Stimulated activated CD8-positive, alpha-beta memory T cell treated with anti-CD3 and anti-CD28 coated beads, Interleukin-4, amount 100 ng/mL, for 4 hours (primary cell): ENCODE data around the gene GATA2.

Experiments used
- DNase-seq, 2 donors: peaks; one replicate each; pipeline ENCODE4 v3.0.0-alpha.2; 2020; ENCODE audit warnings: low read depth in 2 of 2, low spot score in 1 of 2

The GATA2 gene

GRCh38 chr3:128502712-128503111 lies 9.7 kb upstream of the GATA2 start:
- no peak for DNase-seq

- no peak for DNase-seq
Measured at GRCh38 chr3:128501431-128501830, 8.4 kb upstream of the GATA2 start.

- DNase-seq: no peak
Measured at GRCh38 chr3:128500556-128500955, 7.6 kb upstream of the GATA2 start.

- DNase-seq: no peak
Measured at GRCh38 chr3:128499724-128500275, 6.8 kb upstream of the GATA2 start.

GRCh38 chr3:128498901-128499530 lies 6.0 kb upstream of the GATA2 start:
- DNase-seq: no peak

GRCh38 chr3:128498127-128498626 lies 5.2 kb upstream of the GATA2 start:
- no peak for DNase-seq

- peak; percentile 29 to 35 for DNase-seq
Measured at GRCh38 chr3:128497305-128498126, 4.5 kb upstream of the GATA2 start.

- no peak for DNase-seq
Measured at GRCh38 chr3:128496602-128497304, 3.8 kb upstream of the GATA2 start.

GRCh38 chr3:128496019-128496601 lies 3.1 kb upstream of the GATA2 start:
- no peak for DNase-seq

- no peak for DNase-seq
Measured at GRCh38 chr3:128495435-128495970, 2.5 kb upstream of the GATA2 start.

- no peak for DNase-seq
Measured at GRCh38 chr3:128494367-128494650, 1.3 kb upstream of the GATA2 start.

GRCh38 chr3:128493570-128494366 lies 767 bp upstream of the GATA2 start:
- no peak for DNase-seq

- no peak for DNase-seq
Measured at GRCh38 chr3:128491941-128492670, 895 bp downstream of the GATA2 start.

GRCh38 chr3:128491691-128491940 lies 1.4 kb downstream of the GATA2 start:
- no peak for DNase-seq

- no peak for DNase-seq
Measured at GRCh38 chr3:128490915-128491690, 1.9 kb downstream of the GATA2 start.

GRCh38 chr3:128490650-128490914 lies 2.4 kb downstream of the GATA2 start:
- no peak for DNase-seq

GRCh38 chr3:128489927-128490649 lies 2.9 kb downstream of the GATA2 start:
- no peak for DNase-seq

GRCh38 chr3:128489674-128489926 lies 3.4 kb downstream of the GATA2 start:
- no peak for DNase-seq

- DNase-seq: no peak
Measured at GRCh38 chr3:128488991-128489673, 3.9 kb downstream of the GATA2 start.
